CMK (cell line): ENCODE measurements around the gene MTM1.

ENCODE experiments used
- DNase-seq: peaks from one replicate; pipeline ENCODE4 v3.0.0-alpha.2; 2010; ENCODE audit warnings: low read depth

MTM1 gene

GRCh38 chrX:150602743-150603142 lies 34.3 kb downstream of the MTM1 start:
- DNase-seq: no peak

- no peak for DNase-seq
Observed at GRCh38 chrX:150605603-150606002, 37.2 kb downstream of the MTM1 start.

GRCh38 chrX:150607201-150607600 lies 38.8 kb downstream of the MTM1 start:
- DNase-seq: no peak

- no peak for DNase-seq
Observed at GRCh38 chrX:150610043-150610442, 41.6 kb downstream of the MTM1 start.

GRCh38 chrX:150610446-150610845 lies 42.0 kb downstream of the MTM1 start:
- DNase-seq: no peak

- DNase-seq: no peak
Observed at GRCh38 chrX:150615356-150615755, 46.9 kb downstream of the MTM1 start.

- DNase-seq: no peak
Observed at GRCh38 chrX:150616179-150616862, 47.9 kb downstream of the MTM1 start.

GRCh38 chrX:150616863-150617198 lies 48.4 kb downstream of the MTM1 start:
- no peak for DNase-seq

- peak; percentile 12 for DNase-seq
Observed at GRCh38 chrX:150621652-150622051, 53.2 kb downstream of the MTM1 start.

GRCh38 chrX:150623583-150623982 lies 55.2 kb downstream of the MTM1 start:
- no peak for DNase-seq

- DNase-seq: no peak
Observed at GRCh38 chrX:150625097-150625496, 56.7 kb downstream of the MTM1 start.

- DNase-seq: no peak
Observed at GRCh38 chrX:150625875-150626274, 57.5 kb downstream of the MTM1 start.

- DNase-seq: no peak
Observed at GRCh38 chrX:150627957-150628356, 59.5 kb downstream of the MTM1 start.

GRCh38 chrX:150635952-150636351 lies 67.5 kb downstream of the MTM1 start:
- DNase-seq: no peak

GRCh38 chrX:150642423-150642822 lies 74.0 kb downstream of the MTM1 start:
- no peak for DNase-seq

GRCh38 chrX:150643271-150643670 lies 74.8 kb downstream of the MTM1 start:
- no peak for DNase-seq

- no peak for DNase-seq
Observed at GRCh38 chrX:150643958-150644357, 75.5 kb downstream of the MTM1 start.

GRCh38 chrX:150644422-150644821 lies 76.0 kb downstream of the MTM1 start:
- no peak for DNase-seq

GRCh38 chrX:150647331-150647730 lies 78.9 kb downstream of the MTM1 start:
- no peak for DNase-seq

- no peak for DNase-seq
Observed at GRCh38 chrX:150648296-150648940, 80.0 kb downstream of the MTM1 start.

GRCh38 chrX:150649096-150649870 lies 80.9 kb downstream of the MTM1 start:
- DNase-seq: no peak

- no peak for DNase-seq
Observed at GRCh38 chrX:150651906-150652305, 83.5 kb downstream of the MTM1 start.

- no peak for DNase-seq
Observed at GRCh38 chrX:150655788-150656187, 87.4 kb downstream of the MTM1 start.
